C4-2B (cell line): ENCODE data around the gene RNF223.
"Not testable (repeated sequence)": the region's sequence is repeated elsewhere in the genome, so short reads cannot be mapped to it uniquely, and the experiment has no call there.

Experiments
- H3K27ac ChIP-seq: fragments of 450-650 bp; 2 replicates; pipeline ENCODE4 v1.5.1; 2017
- ZFX ChIP-seq: fragments of 450-650 bp; IDR thresholded peaks from 2 replicates; pipeline ENCODE4 v1.6.1; 2017
- TF ChIP-seq, protein P1 (sequence below): fragments of 450-650 bp; conservative IDR thresholded peaks from 2 replicates; pipeline ENCODE4 v1.5.1; 2017; ENCODE audit warnings: mild to moderate bottlenecking

RNF223 gene

DNA sequence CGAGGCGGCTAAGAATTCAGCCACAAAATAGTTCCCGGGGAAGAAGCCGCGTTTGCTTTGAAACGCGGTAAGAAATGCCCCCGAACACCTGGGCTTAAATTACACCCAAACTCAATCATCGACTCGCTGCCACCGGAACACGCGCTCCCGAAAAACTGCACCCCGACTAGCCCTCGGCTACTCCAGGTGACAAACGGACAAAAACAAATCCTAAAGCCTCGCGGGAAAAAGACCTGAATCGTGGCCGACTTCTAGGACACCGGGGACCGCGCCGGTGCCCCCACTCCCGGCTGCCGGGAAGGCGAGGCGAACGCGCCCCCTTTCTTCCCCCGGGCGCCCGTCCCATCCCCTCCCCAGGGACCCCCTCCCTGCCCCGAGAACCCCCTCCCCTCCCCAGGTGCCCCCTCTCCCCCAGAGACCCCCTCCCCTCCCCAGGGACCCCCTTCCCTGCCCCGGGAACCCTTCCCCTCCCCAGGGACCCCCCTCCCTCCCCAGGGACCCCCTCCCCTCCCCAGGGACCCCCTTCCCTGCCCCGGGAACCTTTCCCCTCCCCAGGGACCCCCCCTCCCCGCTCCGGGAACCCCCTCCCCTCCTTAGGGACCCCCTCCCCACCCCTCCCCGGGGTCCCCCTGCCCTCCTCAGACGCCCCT is 41.2 kb upstream of the RNF223 start:
- H3K27ac ChIP-seq = peak overlapping the region; percentile 72
- no peak for TF ChIP-seq ZFX
- TF ChIP-seq, protein P1, sequence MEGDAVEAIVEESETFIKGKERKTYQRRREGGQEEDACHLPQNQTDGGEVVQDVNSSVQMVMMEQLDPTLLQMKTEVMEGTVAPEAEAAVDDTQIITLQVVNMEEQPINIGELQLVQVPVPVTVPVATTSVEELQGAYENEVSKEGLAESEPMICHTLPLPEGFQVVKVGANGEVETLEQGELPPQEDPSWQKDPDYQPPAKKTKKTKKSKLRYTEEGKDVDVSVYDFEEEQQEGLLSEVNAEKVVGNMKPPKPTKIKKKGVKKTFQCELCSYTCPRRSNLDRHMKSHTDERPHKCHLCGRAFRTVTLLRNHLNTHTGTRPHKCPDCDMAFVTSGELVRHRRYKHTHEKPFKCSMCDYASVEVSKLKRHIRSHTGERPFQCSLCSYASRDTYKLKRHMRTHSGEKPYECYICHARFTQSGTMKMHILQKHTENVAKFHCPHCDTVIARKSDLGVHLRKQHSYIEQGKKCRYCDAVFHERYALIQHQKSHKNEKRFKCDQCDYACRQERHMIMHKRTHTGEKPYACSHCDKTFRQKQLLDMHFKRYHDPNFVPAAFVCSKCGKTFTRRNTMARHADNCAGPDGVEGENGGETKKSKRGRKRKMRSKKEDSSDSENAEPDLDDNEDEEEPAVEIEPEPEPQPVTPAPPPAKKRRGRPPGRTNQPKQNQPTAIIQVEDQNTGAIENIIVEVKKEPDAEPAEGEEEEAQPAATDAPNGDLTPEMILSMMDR = no peak

DNA sequence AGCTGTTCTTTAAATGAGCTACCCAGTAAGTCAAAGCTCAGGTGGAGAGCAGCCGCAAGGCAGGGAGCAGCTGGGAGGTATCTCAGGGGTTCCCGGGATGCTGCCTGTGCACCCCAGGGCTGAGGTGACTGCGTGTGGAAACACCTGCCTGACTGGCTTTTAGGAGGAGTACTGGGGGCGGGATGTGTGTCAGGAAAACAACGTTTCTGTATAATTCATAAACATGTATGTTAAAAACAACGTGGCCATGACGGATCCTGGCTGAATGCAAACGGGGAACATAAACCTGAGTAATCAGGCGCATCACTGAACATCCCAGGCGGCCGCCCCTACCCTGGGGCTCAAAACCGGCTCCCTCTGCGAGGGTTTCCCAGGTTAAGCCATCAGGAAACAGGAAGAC is 40.3 kb upstream of the RNF223 start:
- TF ChIP-seq, protein P1 = no peak
- TF ChIP-seq ZFX = no peak
- H3K27ac ChIP-seq = no peak overlapping the region

GRCh38 chr1:1112237-1112985 is 38.3 kb upstream of the RNF223 start:
- TF ChIP-seq, protein P1 = no peak
- TF ChIP-seq ZFX = no peak
- no peak overlapping the region for H3K27ac ChIP-seq

- TF ChIP-seq ZFX = no peak
- TF ChIP-seq, protein P1 = no peak
- no peak overlapping the region for H3K27ac ChIP-seq
These were observed 37.6 kb upstream of the RNF223 start for GRCh38 chr1:1111516-1112236.

GRCh38 chr1:1110561-1110971 is 36.5 kb upstream of the RNF223 start:
- no peak overlapping the region for H3K27ac ChIP-seq
- no peak for TF ChIP-seq ZFX
- TF ChIP-seq, protein P1 = no peak

GRCh38 chr1:1109743-1110142 is 35.6 kb upstream of the RNF223 start:
- no peak overlapping the region for H3K27ac ChIP-seq
- TF ChIP-seq, protein P1 = no peak
- no peak for TF ChIP-seq ZFX

DNA sequence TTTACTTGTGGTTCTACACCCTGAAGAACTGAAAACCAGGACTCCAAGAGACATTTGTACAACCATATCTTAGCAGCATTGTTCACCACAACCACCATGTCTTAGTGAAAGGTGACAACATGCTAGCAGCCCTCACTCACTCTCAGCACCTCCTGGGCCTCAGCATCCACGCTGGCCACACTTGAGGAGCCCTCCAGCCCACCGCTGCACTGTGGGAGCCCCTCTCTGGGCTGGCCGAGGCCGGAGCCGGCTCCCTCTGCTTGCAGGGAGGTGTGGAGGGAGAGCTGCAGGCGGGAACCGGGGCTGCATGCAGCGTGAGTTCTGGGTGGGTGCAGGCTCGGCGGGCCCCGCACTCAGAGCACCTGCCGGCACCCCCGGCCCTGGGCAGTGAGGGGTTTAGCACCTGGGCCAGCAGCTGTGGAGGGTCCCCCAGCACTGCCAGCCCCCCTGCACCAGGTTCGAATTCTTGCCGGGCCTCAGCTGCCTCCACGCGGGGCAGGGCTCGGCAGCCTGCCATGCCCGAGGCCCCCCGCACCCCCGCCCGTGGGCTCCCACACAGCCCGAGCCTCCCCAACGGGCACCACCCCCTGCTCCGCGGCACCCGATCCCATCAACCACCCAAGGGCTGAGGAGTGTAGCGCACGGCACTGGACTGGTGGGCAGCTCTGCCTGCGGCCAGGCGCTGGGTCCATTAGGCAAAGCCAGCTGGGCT is 32.6 kb upstream of the RNF223 start:
- H3K27ac ChIP-seq = no peak overlapping the region
- no peak for TF ChIP-seq ZFX
- TF ChIP-seq, protein P1 = no peak

- H3K27ac ChIP-seq = not testable (repeated sequence)
These were observed 30.0 kb upstream of the RNF223 start for GRCh38 chr1:1104152-1104551.
